Measurements from ENCODE around the gene HMGCS2.

The HMGCS2 gene

GRCh38 chr1:119768778-119769177 lies at the start of gene HMGCS2:
TSS of gene HMGCS2 (minus strand) at chr1:119768905. CDS start at chr1:119768844, 61 bp downstream.
- no peak for DNase-seq

- DNase-seq = no peak
Observed at GRCh38 chr1:119818181-119818580, 49.5 kb upstream of the HMGCS2 start.

GRCh38 chr1:119816407-119816806 lies 47.7 kb upstream of the HMGCS2 start:
- DNase-seq = peak; percentile 62

GRCh38 chr1:119815928-119816327 lies 47.2 kb upstream of the HMGCS2 start:
- DNase-seq = no peak

- no peak for DNase-seq
Observed at GRCh38 chr1:119815361-119815760, 46.7 kb upstream of the HMGCS2 start.

- no peak for DNase-seq
Observed at GRCh38 chr1:119814288-119814687, 45.6 kb upstream of the HMGCS2 start.

- DNase-seq = no peak
Observed at GRCh38 chr1:119811985-119812557, 43.4 kb upstream of the HMGCS2 start.

GRCh38 chr1:119811387-119811786 lies 42.7 kb upstream of the HMGCS2 start, which contains the start of gene REG4:
TSS of gene REG4 (minus strand) at chr1:119811460. CDS start at chr1:119808769, 2,691 bp downstream.
- DNase-seq = no peak

GRCh38 chr1:119808972-119809550 lies 40.4 kb upstream of the HMGCS2 start:
- peak; percentile 74 for DNase-seq

GRCh38 chr1:119808491-119808890 lies 39.8 kb upstream of the HMGCS2 start:
- no peak for DNase-seq

- no peak for DNase-seq
Observed at GRCh38 chr1:119806489-119806888, 37.8 kb upstream of the HMGCS2 start.

- no peak for DNase-seq
Observed at GRCh38 chr1:119805746-119806145, 37.0 kb upstream of the HMGCS2 start.

GRCh38 chr1:119805247-119805646 lies 36.5 kb upstream of the HMGCS2 start:
- DNase-seq = no peak

GRCh38 chr1:119799599-119800177 lies 31.0 kb upstream of the HMGCS2 start:
- no peak for DNase-seq

- DNase-seq = no peak
Observed at GRCh38 chr1:119799003-119799402, 30.3 kb upstream of the HMGCS2 start.

GRCh38 chr1:119797606-119798005 lies 28.9 kb upstream of the HMGCS2 start:
- DNase-seq = no peak

GRCh38 chr1:119797162-119797561 lies 28.5 kb upstream of the HMGCS2 start:
- DNase-seq = no peak

GRCh38 chr1:119795261-119796200 lies 26.8 kb upstream of the HMGCS2 start:
- no peak for DNase-seq

GRCh38 chr1:119794876-119795240 lies 26.2 kb upstream of the HMGCS2 start:
- no peak for DNase-seq

GRCh38 chr1:119794230-119794875 lies 25.6 kb upstream of the HMGCS2 start:
- DNase-seq = no peak

GRCh38 chr1:119791377-119791776 lies 22.7 kb upstream of the HMGCS2 start:
- no peak for DNase-seq

GRCh38 chr1:119790451-119791198 lies 21.9 kb upstream of the HMGCS2 start:
- no peak for DNase-seq

Data from kidney glomerular epithelial cell (primary cell).